IPS-15b (cell line): Measurements from ENCODE around the gene TRAF3.

ENCODE experiments used
- H3K27me3 ChIP-seq: one replicate; pipeline ENCODE4 v1.6.1; 2013; ENCODE audit warnings: low read length; ENCODE audit not compliant: control insufficient read depth, insufficient read depth
- H3K36me3 ChIP-seq: one replicate; pipeline ENCODE4 v1.6.1; 2013; ENCODE audit warnings: low read length; ENCODE audit not compliant: control insufficient read depth, insufficient read depth
- H3K4me1 ChIP-seq: one replicate; pipeline ENCODE4 v1.6.1; 2013; ENCODE audit warnings: mild to moderate bottlenecking, low read length; ENCODE audit not compliant: control insufficient read depth, insufficient read depth
- H3K4me3 ChIP-seq: one replicate; pipeline ENCODE4 v1.5.1; 2013; ENCODE audit warnings: low read depth, low read length
- H3K9ac ChIP-seq: one replicate; pipeline ENCODE4 v1.6.1; 2013; ENCODE audit warnings: low read depth, mild to moderate bottlenecking, low read length
- H3K9me3 ChIP-seq: one replicate; pipeline ENCODE4 v1.6.1; 2013; ENCODE audit warnings: mild to moderate bottlenecking, low read length; ENCODE audit not compliant: control insufficient read depth, insufficient read depth

Gene TRAF3

DNA sequence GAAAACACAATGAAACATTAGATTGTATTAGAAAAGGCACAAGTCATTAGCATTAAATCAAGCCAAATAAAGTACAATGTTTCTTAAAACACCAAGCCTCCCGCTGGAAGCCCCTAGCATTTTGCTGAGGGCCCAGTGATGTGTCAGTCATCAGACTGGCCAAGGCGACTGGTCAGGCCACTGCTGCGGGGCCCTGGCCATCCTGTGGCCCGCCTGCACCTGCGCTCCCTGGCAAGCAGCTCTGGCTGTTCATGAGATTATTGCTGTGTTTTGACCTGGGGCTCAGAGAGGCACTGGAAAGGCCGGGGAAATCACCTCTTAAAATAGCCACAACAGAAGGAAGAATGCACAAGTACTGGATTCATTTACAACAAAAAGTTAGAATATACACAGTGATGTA is 121.0 kb downstream of the TRAF3 start:
- no peaks in the 10 kb centered on the region for H3K9me3 ChIP-seq
- H3K9ac ChIP-seq, result no peak overlapping the region
- no peak overlapping the region for H3K4me3 ChIP-seq
- no peaks in the 10 kb centered on the region for H3K4me1 ChIP-seq
- H3K36me3 ChIP-seq, result no peaks in the 10 kb centered on the region
- H3K27me3 ChIP-seq, result no peaks in the 10 kb centered on the region

DNA sequence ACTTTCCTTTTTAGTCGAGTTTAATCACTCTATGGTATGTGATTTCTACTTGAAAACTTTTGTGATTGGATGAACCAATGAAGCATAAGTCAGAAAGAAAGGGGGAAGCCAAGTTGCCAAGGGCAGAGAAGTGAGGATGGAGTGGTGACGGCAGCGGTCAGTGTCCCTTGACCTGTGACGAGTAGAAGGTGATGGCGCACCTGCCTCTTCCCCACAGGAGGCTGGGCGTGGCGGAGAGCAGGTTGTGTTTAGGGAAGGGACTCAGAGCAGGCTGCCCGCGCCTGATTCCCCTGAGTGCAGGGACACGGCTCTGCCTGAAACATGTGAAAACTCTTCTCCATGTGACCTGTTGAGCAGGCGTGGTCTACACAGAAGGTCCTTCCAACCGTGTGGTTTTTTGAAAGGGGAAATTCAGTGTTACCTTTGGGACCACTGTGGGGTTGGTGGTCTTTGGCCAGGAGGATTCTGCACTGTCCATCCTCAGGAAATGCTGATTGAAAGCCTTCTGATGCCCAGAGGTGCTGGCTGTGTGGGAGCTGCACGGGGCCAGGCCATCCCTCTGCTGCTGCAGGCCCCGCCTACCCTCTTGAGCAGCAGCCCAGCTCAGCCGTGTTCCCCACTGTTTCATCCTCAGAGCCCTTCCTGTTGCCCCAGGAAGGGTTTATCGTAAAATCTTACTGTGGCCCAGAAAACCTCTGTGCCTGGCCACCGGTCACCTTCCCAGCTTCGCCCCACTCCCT is 121.7 kb downstream of the TRAF3 start:
- Histone ChIP-seq H3K4me1 (no peaks in the 10 kb centered on the region), H3K4me3 (no peak overlapping the region), H3K27me3 (no peaks in the 10 kb centered on the region), H3K9me3 (no peaks in the 10 kb centered on the region), H3K36me3 (peaks cover 5% of the 10 kb centered on the region), H3K9ac (no peak overlapping the region)

DNA sequence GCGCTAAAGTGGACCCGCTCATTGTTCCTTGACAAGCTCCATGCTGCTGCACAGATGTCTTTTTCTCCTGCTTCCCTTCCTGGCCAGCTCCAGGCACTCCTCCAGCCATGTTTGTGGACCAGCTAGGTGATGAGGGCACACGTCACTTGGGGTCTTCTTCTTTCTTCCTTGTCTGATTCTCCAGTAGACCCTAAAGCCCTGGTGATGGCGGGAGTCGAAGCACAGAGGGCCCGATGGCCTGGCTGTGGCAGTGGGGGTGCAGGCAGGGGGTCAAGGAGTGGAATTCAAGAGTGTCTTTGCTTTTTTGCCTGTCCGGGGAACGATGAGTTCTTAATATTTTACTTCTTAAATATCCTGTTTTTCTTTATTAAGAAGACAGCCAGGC is 122.3 kb downstream of the TRAF3 start:
- Histone ChIP-seq H3K9ac (no peak overlapping the region), H3K4me1 (no peaks in the 10 kb centered on the region), H3K9me3 (no peaks in the 10 kb centered on the region), H3K4me3 (no peak overlapping the region), H3K36me3 (peaks cover 5% of the 10 kb centered on the region), H3K27me3 (no peaks in the 10 kb centered on the region)

DNA sequence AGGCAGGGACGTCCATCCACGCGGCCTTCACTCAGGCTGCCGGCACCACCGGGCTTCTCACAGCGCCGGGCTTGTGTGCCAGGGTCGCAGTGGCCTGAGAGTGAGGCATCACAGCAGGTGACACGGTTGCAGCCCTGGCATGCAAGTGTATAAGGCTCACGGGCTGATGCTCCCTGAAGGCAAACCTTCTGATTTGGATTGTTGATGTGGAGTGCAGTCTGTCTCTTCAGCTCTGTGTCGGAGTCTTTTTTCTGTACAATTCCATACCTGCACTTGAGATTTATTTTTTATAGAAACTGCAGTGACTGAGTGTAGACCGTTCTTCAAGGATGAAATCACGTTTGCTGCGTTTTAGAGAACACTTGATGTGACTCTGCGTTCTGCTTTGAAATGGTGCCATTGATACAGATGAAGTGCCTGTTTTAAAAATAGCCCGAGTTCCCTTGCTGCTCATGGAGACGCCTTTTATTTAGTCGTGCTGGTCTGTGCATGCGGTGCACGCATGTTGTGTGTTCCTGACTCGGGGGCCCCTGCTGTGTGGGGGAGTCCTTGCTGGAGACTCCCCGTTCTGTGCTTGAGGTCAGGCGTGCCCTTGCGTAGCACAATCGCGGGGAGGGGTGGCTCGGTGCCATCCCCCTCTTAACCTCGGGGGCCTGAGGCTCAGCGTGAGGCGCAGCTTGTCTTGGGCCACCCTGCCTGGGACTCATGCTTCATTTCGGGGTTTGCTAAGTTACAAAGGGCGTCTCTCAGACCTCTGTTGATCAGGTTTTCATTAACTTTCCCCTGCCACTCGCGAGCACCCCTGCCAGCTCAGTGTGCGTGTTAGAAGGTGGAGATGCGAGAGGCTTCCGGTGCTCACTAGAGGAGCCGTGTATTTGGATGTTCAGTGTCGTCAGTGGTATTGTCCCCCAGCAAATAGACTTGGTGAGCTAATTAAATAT is 123.7 kb downstream of the TRAF3 start:
- Histone ChIP-seq H3K4me3 (no peak overlapping the region), H3K9ac (no peak overlapping the region), H3K36me3 (peaks cover 11% of the 10 kb centered on the region), H3K27me3 (no peaks in the 10 kb centered on the region), H3K4me1 (no peaks in the 10 kb centered on the region), H3K9me3 (peaks cover under 1% of the 10 kb centered on the region)

DNA sequence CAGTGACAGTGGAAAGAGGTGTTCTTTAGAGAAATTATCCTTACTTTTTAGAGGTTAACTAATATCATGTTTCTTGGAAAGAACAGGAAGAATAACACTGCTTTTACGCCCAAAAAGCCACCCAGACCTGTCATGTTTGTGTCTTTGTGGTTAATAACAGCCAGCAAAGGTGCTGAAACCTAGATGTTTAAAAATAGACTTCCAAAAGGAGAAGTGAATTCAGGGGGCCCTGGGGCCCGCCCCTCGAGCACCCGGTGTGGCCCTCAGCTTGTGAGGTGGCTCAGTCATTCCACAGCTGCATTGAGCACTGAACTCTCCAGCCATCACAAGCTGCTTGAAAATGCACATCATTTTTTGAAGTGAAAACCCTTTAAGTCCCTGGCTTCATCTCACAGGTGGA is 124.4 kb downstream of the TRAF3 start:
- Histone ChIP-seq H3K9ac (no peak overlapping the region), H3K4me3 (no peak overlapping the region), H3K9me3 (peaks cover 2% of the 10 kb centered on the region), H3K27me3 (no peaks in the 10 kb centered on the region), H3K4me1 (no peaks in the 10 kb centered on the region), H3K36me3 (peaks cover 11% of the 10 kb centered on the region)

DNA sequence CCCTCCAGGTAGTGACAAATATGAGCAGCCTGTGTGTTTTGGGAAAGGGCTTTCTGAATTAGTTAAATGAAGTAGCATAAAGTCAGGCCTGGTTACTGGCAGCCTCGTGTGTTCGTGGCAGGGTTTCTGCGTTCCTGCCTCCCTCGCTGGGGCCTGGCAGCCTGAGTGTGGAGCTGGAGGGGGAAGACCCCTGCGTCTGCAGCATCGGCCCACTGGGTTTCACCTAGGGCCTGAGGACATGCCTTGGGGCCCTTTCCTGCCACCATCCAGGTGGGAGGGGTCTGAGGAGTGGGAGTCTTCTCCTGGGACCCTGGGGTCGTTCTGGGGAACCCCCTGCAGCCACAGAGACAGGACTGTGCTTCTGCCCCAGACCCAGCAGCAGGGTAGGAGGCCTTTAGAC is 124.8 kb downstream of the TRAF3 start:
- Histone ChIP-seq H3K4me3 (no peak overlapping the region), H3K36me3 (peaks cover 15% of the 10 kb centered on the region), H3K27me3 (no peaks in the 10 kb centered on the region), H3K4me1 (no peaks in the 10 kb centered on the region), H3K9me3 (peaks cover 2% of the 10 kb centered on the region), H3K9ac (no peak overlapping the region)

DNA sequence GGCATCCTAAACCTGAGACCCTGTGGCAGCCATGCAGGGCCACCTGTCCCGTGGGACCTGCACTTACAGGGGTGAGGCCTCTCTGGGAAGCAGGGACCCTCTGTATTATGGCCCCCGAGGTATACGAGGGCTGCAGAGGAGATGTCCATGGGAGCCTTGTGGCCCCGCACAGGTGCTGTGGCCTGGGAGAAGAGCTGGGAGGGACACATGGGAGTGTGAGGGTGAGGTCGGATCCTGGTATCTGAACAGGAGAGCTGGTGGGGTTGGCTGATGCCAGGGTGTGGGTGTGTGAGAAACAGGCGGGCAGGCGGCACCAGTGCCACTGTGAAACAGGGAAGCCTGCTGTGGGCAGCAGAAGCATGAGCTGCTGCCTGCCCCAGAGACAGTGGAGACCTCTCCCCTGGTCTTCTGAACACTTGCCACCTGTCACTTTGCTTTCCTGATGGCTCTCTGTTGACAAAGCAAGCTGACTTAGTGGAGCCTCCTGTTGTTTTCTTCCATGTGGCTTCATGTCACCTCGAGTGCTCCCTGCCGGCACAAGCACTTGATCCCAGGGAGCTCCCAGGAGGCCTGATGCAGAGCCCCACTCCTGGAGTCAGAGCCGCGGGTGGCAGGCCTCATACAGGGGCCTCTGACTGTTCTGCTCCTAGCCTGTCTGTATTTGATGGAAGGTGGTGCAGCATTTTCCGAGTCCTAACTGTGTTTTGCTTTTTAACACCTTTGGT is 125.4 kb downstream of the TRAF3 start:
- peaks cover 19% of the 10 kb centered on the region for H3K36me3 ChIP-seq
- H3K9ac ChIP-seq, result no peak overlapping the region
- no peak overlapping the region for H3K4me3 ChIP-seq

DNA sequence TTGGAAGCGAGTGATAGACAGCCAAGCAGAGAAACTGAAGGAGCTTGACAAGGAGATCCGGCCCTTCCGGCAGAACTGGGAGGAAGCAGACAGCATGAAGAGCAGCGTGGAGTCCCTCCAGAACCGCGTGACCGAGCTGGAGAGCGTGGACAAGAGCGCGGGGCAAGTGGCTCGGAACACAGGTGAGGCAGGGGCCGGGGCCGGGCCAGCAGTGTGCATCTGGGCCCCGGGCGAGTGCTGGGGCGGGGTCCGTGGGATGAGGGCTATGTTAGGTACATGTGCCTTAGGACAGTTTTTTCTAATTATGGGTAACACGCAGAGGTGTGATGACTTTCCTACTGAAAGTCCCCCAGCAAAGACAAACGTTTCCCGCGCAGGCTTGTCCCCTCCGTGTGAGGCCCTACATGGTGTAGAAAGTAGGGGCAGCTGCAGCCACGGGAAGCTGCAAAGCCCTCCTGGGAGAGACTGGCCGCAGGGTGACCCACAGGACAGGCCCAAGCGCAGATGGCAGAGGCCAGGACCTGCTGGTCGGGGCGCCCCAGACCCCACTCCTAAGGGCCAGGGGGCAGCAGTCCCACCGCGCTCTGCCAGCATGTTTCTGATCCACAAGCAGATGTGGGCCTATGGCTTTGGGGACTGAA is 126.1 kb downstream of the TRAF3 start:
- Histone ChIP-seq H3K4me1 (no peaks in the 10 kb centered on the region), H3K36me3 (peaks cover 23% of the 10 kb centered on the region)

More for the DNA sequence above, 125.4 kb downstream of the TRAF3 start:
- no peaks in the 10 kb centered on the region for H3K4me1 ChIP-seq
- H3K27me3 ChIP-seq, result no peaks in the 10 kb centered on the region
- peaks cover 2% of the 10 kb centered on the region for H3K9me3 ChIP-seq

DNA sequence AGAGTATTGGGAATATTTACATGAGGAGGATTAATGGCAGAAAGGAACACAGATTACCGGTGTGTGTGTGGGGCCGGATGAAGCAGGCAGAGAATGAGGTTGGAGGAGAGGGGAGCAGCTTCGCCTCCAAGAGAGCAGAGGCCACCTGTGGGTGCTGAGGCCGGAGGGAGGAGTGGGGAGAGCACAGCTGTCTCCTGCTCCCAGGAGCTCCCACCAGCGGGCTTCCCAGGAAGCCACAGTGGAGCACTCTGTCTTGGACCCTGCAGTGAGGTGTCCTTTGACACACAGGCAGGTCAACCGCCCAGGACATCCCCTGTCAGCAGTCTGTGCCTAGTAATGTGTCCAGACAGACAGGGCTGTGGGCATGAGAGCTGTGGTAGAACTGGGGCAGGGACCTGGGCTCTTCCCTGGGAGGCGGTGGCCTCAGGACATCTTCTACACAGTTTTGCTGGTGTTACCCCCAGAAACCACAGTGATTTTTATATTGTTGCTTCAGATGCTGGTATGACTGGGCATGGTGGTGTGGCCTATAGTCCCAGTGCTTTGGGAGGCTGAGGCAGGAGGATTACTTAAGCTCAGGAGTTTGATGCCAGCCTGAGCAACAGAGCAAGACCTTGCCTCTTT is 126.8 kb downstream of the TRAF3 start:
- H3K4me3 ChIP-seq, result no peak overlapping the region
- no peak overlapping the region for H3K9ac ChIP-seq
- no peaks in the 10 kb centered on the region for H3K4me1 ChIP-seq
- H3K27me3 ChIP-seq, result no peaks in the 10 kb centered on the region
- H3K36me3 ChIP-seq, result peaks cover 23% of the 10 kb centered on the region
- H3K9me3 ChIP-seq, result peaks cover 2% of the 10 kb centered on the region

More for the DNA sequence above, 126.1 kb downstream of the TRAF3 start:
- Histone ChIP-seq H3K9ac (no peak overlapping the region), H3K27me3 (no peaks in the 10 kb centered on the region), H3K9me3 (peaks cover 2% of the 10 kb centered on the region), H3K4me3 (no peak overlapping the region)

DNA sequence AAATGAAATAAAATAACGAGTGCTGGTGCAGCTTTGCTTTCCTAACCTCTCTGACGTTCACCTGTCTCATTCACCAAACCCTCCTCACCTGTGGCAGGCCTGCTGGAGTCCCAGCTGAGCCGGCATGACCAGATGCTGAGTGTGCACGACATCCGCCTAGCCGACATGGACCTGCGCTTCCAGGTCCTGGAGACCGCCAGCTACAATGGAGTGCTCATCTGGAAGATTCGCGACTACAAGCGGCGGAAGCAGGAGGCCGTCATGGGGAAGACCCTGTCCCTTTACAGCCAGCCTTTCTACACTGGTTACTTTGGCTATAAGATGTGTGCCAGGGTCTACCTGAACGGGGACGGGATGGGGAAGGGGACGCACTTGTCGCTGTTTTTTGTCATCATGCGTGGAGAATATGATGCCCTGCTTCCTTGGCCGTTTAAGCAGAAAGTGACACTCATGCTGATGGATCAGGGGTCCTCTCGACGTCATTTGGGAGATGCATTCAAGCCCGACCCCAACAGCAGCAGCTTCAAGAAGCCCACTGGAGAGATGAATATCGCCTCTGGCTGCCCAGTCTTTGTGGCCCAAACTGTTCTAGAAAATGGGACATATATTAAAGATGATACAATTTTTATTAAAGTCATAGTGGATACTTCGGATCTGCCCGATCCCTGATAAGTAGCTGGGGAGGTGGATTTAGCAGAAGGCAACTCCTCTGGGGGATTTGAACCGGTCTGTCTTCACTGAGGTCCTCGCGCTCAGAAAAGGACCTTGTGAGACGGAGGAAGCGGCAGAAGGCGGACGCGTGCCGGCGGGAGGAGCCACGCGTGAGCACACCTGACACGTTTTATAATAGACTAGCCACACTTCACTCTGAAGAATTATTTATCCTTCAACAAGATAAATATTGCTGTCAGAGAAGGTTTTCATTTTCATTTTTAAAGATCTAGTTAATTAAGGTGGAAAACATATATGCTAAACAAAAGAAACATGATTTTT is 128.2 kb downstream of the TRAF3 start:
- Histone ChIP-seq H3K36me3 (peaks cover 23% of the 10 kb centered on the region), H3K27me3 (no peaks in the 10 kb centered on the region), H3K4me1 (no peaks in the 10 kb centered on the region), H3K9ac (no peak overlapping the region), H3K4me3 (no peak overlapping the region), H3K9me3 (peaks cover 2% of the 10 kb centered on the region)
